Sigmoid colon (tissue), 7 donors: ENCODE data around the gene UROC1. TPM values are rescaled to one million over a fixed set of nuclear protein-coding genes. Genes with fewer than 3 reads are reported as not detected.
A peak's percentile ranks its signal among the peaks of the same experiment; 100 is the strongest.

Experiments
- DNase-seq: peaks from one replicate; pipeline ENCODE4 v3.0.0-alpha.2; 2019
- H3K27ac ChIP-seq, 4 donors: fragments of 200-600 bp; sonication (generic); one replicate each; pipeline ENCODE4 v1.5.1; 2016 to 2019; ENCODE audit warnings: mild to moderate bottlenecking in 1 of 4
- H3K27me3 ChIP-seq, 3 donors: fragments of 200-600 bp; sonication (generic); one replicate each; pipeline ENCODE4 v1.5.1; 2019; ENCODE audit warnings: mild to moderate bottlenecking in 1 of 3
- H3K36me3 ChIP-seq, 4 donors: fragments of 200-600 bp; sonication (generic); one replicate each; pipeline ENCODE4 v1.5.1; 2016 to 2019
- H3K4me1 ChIP-seq, 4 donors: fragments of 200-600 bp; sonication (generic); one replicate each; pipeline ENCODE4 v1.5.1; 2017 to 2019
- H3K4me3 ChIP-seq, 4 donors: fragments of 200-600 bp; sonication (generic); one replicate each; pipeline ENCODE4 v1.5.1; 2017 to 2019; ENCODE audit warnings: mild to moderate bottlenecking in 2 of 4, moderate library complexity in 1 of 4
- H3K9me3 ChIP-seq, 4 donors: fragments of 200-600 bp in 3 of 4; sonication (generic) in 3 of 4; one replicate each; pipeline versions ENCODE4 v1.5.1 to v1.6.1; 2013 to 2019
- CTCF ChIP-seq, 4 experiments: fragments of 450-650 bp in 3 of 4; fragments of 200-600 bp in 1 of 4; IDR thresholded peaks; one replicate each; pipeline ENCODE4 v1.5.1; 2016 to 2019; ENCODE audit warnings: antibody characterized with exemption in 4 of 4, mild to moderate bottlenecking in 3 of 4, moderate library complexity in 2 of 4
- EP300 ChIP-seq, 4 donors: sonication (generic); formaldehyde crosslinking; IDR thresholded peaks; one replicate each; pipeline ENCODE4 v1.6.1; 2017; ENCODE audit warnings: antibody characterized with exemption in 4 of 4
- POLR2A ChIP-seq, 2 donors: fragments of 450-650 bp; IDR thresholded peaks; one replicate each; pipeline ENCODE4 v1.6.1; 2016; ENCODE audit warnings: antibody characterized with exemption in 2 of 2, mild to moderate bottlenecking in 2 of 2, moderate library complexity in 2 of 2
- POLR2AphosphoS5 ChIP-seq, 4 donors: sonication (generic); formaldehyde crosslinking; IDR thresholded peaks; one replicate each; pipeline ENCODE4 v1.6.1; 2017; ENCODE audit warnings: antibody characterized with exemption in 4 of 4
- WGBS, 2 donors: extraction: QIAGEN DNeasy Blood & Tissue Kit; methylation state at CpG; one replicate each; pipeline ENCODE4 v1.1.7; 2013; 5-methylcytosine and 5-hydroxymethylcytosine counted together
- intact Hi-C: fragments of 100-400 bp; cut with DNase I; formaldehyde crosslinking; loops from one replicate; pipeline ENCODE4 v1.15.1; 2023
- polyA plus RNA-seq, 3 donors: library from polyadenylated mRNA; stranded (reverse); fragments of 200-250 nt; gene quantifications; one replicate each; pipeline ENCODE4 v1.2.3, GENCODE V29; 2013
- total RNA-seq, 4 donors: library from RNA; depleted of rRNA; stranded (reverse); fragments of >200 nt; gene quantifications; one replicate each; pipeline ENCODE4 v1.1.0, GENCODE V29; 2016
- donor health status: healthy with polysubstance abuse.
- donor health status: Bipolar disorder and iron deficiency.
- donor health status: healthy.

UROC1 gene
- total and polyA plus RNA-seq, 7 donors: 0.03 TPM; not detected in 6

DNA sequence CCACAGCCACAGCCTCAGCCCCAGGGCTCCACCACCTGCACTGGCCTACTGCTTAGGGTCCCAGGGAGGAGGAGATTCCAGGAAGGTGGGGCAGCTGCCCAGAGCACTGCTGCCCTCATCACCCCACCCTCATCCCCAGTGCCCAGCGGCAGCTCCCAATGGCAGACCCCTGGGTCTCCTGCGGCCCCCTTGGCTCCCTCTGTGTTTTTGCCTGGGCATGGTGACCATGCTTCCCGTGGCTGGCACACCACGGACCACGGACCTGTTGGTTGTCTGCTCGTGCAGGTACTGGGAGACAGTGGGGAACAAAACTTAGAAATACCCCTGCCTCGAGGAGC is 9.1 kb upstream of the UROC1 start:
- Histone ChIP-seq H3K4me3 (no peak overlapping the region), H3K9me3 (no peaks in the 10 kb centered on the region), H3K27me3 (peaks cover 8 to 34% (median 15%) of the 10 kb centered on the region in 3 donors), H3K36me3 (no peaks in the 10 kb centered on the region), H3K27ac (no peak overlapping the region), H3K4me1 (peaks cover 0 to 15% (median 13%) of the 10 kb centered on the region in 4 donors)
- TF ChIP-seq POLR2AphosphoS5 (IDR thresholded peaks at IDR 0.05) (no peak), CTCF (IDR thresholded peaks at IDR 0.05) (no peak), EP300 (IDR thresholded peaks at IDR 0.05) (no peak), POLR2A (IDR thresholded peaks at IDR 0.05) (no peak)
- WGBS, 2 donors: 84 to 92% methylated on average over 7 of the region's 7 CpGs
- intact Hi-C loops: loop anchor here (10.0 kb wide), 2 partner anchors 128 to 1018 kb away; partner anchors contain the start of gene TXNRD3
- DNase-seq: peak; percentile 40

DNA sequence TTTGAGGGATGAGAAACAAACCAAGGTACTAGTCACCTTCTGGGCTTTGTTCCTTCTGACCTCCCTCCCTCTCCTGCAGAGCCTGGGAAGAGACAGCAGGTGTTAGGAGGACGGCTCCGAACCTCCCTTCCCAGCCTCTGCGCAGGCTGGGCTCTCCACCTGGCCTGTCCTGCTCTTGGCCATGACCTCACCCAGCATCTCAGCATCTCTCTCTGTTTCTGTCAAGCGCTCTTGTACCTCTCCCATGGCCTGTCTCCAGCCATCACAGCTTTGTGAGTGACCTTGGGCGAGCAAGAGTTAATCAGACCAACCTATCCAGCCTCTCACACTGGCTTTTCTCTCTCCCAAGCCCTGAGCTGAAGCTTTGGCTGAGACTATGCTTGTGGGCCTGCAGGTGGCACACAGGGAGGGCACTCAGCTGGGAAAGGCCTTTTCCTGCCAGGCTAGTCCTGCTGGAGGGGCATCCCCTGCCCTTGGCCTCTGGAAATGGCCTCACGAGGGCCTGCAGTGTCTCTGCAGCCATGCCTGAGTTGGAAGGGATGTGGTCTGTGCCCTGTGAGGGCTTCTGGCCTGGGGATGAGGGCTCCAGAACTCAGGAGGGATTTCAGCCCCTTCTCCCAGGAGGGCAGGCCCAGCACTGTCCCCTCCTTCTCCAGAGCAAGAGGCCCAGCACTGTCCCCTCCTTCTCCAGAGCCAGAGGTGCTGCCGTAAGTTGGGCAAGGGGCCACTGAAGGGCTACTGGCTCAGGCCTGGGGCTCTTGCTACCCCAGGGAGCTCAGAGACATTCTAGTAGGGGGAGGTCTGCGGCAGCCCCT is 8.5 kb upstream of the UROC1 start:
- H3K4me1 ChIP-seq: peaks cover 0 to 15% (median 13%) of the 10 kb centered on the region in 4 donors
- TF ChIP-seq EP300 (IDR thresholded peaks at IDR 0.05): no peak
- TF ChIP-seq CTCF (IDR thresholded peaks at IDR 0.05): no peak
- TF ChIP-seq POLR2A (IDR thresholded peaks at IDR 0.05): no peak
- TF ChIP-seq POLR2AphosphoS5 (IDR thresholded peaks at IDR 0.05): no peak
- DNase-seq: peak; percentile 24
- H3K36me3 ChIP-seq: no peaks in the 10 kb centered on the region
- no peak overlapping the region for H3K27ac ChIP-seq
- intact Hi-C loops: loop anchor here (10.0 kb wide), 2 partner anchors 129 to 1019 kb away; partner anchors contain the start of gene TXNRD3
- H3K4me3 ChIP-seq: no peak overlapping the region
- H3K9me3 ChIP-seq: no peaks in the 10 kb centered on the region
- 90 to 93% methylated on average over 8 of the region's 8 CpGs for WGBS, 2 donors
- peaks cover 8 to 34% (median 15%) of the 10 kb centered on the region in 3 donors for H3K27me3 ChIP-seq

DNA sequence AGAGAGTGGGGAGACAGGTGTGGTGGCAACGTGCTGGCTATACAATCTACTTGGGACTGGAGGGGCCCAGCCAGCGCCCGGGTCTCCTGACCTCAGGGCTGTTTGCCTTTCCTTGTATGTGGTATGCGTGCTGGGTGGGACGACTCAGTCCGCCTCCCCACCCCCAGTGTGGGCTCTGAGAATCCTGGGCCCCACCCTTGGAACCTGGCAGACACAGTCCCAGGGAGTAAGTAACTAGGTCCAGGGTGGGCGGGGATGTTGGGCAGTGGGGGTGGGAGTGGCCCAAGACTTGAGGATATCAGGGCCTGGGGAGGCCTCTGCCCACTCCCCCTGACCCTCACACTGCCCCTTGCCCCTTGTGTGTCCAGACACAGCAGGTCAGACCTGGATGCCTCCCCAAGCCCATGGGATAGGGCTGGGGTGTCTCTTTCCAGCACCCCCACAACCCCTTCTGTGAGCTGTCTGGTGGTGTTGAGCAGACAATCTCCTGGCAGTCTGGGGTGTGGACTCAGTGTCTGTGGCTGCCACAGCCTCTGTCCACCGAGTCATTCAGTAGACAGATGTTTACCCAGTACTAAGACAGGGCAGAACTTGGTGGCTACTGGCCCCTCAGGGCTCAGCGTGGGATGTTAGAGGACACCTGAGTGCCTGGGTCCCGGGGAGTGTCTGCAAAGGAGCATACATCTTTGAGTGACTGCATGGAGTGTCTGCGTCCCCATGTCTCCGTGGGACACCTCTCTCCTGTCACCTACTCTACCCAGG is 7.7 kb upstream of the UROC1 start:
- 49 to 78% methylated on average over 12 of the region's 12 CpGs for WGBS, 2 donors
- DNase-seq: peak; percentile 49
- TF ChIP-seq POLR2AphosphoS5 (IDR thresholded peaks at IDR 0.05): no peak
- no peak for TF ChIP-seq CTCF (IDR thresholded peaks at IDR 0.05)
- no peak for TF ChIP-seq EP300 (IDR thresholded peaks at IDR 0.05)
- TF ChIP-seq POLR2A (IDR thresholded peaks at IDR 0.05): no peak
- Histone ChIP-seq H3K27ac (no peak overlapping the region), H3K36me3 (no peaks in the 10 kb centered on the region), H3K4me3 (no peak overlapping the region), H3K4me1 (peaks cover 0 to 15% (median 13%) of the 10 kb centered on the region in 4 donors), H3K27me3 (peaks cover 8 to 34% (median 15%) of the 10 kb centered on the region in 3 donors), H3K9me3 (no peaks in the 10 kb centered on the region)
- intact Hi-C loops: loop anchor here (10.0 kb wide), 2 partner anchors 130 to 1020 kb away; partner anchors contain the start of gene TXNRD3

- no peaks in the 10 kb centered on the region for H3K36me3 ChIP-seq
- H3K27ac ChIP-seq: no peak overlapping the region
- H3K27me3 ChIP-seq: peaks cover 8 to 34% (median 15%) of the 10 kb centered on the region in 3 donors
- peak; percentile 64 for DNase-seq
- peak overlapping the region in 3 of 4 donors; percentile 34 to 43 (median 43) for H3K4me3 ChIP-seq
- intact Hi-C loops: loop anchor here (10.0 kb wide), 2 partner anchors 130 to 1020 kb away; partner anchors contain the start of gene TXNRD3
- no peak for TF ChIP-seq EP300 (IDR thresholded peaks at IDR 0.05)
- no peak for TF ChIP-seq POLR2AphosphoS5 (IDR thresholded peaks at IDR 0.05)
- no peak for TF ChIP-seq POLR2A (IDR thresholded peaks at IDR 0.05)
- TF ChIP-seq CTCF (IDR thresholded peaks at IDR 0.05): no peak
- no peaks in the 10 kb centered on the region for H3K9me3 ChIP-seq
- WGBS, 2 donors: 3 to 9% methylated on average over 31 of the region's 31 CpGs
- peaks cover 0 to 15% (median 13%) of the 10 kb centered on the region in 4 donors for H3K4me1 ChIP-seq
Observed at GRCh38 chr3:126524429-126524988, 6.9 kb upstream of the UROC1 start.
